Midbrain (tissue), 1 donor: Measurements from ENCODE around the gene ZNF853.
"Not testable (repeated sequence)": the region's sequence is repeated elsewhere in the genome, so short reads cannot be mapped to it uniquely, and the experiment has no call there.

Experiments
- DNase-seq: peaks from one replicate; lab custom pipeline; 2025; lab: John Stamatoyannopoulos, UW

ZNF853 gene

DNA sequence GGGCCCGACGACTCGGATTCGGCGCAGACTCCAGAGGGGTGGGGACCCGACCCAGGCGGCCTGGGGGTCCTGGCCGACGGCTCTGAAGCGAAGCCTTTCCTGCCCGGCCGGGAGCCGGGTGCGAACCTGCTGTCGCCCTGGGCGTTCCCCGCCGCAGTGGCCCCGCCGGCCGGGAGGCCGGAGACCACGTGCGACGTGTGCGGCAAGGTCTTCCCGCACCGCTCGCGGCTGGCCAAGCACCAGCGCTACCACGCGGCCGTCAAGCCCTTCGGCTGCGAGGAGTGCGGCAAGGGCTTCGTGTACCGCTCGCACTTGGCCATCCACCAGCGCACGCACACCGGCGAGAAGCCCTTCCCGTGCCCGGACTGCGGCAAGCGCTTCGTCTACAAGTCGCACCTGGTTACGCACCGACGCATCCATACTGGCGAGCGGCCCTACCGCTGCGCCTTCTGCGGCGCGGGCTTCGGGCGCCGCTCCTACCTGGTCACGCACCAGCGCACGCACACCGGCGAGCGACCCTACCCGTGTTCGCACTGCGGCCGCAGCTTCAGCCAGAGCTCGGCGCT, 37.1 kb downstream of the ZNF853 start:
- DNase-seq: no peak

DNA sequence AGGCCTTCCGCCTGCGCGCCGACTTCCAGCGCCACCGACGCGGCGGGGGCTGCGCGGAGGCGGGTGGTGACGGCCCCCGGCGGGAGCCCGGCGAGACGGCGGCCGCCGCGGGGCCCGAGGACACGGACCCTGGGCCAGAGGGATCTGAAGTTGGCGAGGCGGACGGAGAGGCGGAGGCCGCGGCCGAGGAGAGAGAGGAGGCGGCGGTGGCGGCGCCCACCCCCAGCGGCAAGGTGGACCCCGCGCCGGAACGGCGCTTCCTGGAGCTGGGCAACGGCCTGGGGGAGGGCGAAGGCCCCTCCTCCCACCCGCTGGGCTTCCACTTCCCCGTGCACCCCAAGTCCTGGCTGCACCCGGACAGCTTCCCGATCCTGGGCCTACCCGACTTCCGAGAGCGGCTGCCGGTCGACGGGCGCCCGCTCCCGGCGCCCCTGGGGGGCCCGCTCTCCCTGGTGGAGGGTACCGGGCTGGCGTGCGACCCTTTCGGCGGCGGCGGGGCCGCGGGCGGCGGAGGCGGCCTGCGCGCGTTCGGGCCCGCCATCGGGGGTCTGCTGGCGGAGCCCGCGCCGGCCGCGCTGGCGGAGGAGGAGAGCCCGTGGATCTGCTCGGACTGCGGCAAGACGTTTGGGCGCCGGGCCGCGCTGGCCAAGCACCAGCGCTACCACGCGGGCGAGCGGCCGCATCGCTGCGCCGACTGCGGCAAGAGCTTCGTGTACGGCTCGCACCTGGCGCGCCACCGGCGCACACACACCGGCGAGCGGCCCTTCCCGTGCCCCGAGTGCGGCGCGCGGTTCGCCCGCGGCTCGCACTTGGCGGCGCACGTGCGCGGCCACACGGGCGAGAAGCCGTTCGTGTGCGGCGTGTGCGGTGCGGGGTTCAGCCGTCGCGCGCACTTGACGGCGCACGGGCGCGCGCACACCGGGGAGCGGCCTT, 37.9 kb downstream of the ZNF853 start:
- DNase-seq: no peak

DNA sequence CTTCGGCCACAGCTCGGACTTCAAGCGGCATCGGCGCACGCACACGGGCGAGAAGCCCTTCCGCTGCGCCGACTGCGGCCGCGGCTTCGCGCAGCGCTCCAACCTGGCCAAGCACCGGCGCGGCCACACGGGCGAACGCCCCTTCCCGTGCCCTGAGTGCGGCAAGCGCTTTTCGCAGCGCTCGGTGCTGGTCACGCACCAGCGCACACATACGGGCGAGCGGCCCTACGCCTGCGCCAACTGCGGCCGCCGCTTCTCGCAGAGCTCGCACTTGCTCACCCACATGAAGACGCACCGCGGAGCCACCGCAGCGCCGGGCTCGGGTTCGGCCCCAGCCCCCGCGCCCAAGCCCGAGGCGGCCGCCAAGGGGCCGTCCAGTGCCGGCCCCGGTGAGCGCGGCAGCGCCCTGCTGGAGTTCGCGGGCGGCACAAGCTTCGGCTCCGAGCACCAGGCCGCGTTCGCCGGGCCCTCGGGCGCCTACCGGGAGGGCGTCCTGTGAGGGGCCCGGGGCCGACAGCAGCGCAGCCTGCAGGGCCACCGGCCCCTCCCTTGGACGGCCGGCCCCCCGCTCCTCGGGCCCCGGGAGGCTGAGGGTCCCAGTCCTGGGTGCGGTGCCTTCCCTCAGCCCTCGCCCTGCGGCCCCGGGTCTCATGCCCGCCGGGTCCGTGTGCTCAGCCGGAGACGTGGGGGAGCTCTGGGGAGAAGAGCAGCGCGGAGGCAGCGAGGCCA, 38.9 kb downstream of the ZNF853 start:
- DNase-seq: no peak

DNA sequence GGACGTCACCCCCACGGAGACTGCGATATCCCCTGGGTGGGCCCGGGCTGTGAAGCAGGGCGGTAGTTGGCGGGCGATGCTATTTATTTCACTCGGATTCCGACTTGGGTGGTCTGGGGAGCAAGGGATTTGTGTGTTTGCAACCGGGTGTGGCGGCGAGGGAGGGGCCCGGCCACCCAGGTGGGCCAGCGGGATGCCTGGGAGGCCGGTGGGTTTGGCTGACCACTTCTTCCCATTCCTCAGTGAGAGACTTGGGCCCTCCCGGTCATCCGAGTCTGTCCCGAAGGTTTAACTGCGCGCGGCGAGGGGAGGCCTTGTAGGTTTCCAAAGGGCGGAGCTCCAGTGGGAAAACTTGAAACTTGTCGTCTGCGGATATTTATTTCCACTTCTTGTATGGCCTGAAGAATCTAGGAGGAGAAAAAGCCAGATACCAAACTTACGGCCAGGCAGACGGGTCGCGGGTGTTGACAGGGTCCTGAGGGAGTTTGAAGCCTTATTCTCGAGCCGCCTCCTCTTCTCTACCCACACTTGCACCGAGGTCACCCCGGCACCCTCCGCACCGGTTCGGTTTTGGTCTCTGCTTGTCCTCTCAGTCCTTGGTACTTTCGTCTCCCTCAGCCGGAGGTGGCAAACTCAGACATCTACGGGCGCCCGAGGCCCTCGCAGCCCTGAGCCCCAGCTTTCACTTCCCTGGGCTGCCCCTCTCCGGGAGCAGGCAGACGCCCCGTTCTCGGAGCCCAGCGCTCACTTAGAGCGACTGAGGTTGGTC, 39.6 kb downstream of the ZNF853 start:
- DNase-seq: no peak

DNA sequence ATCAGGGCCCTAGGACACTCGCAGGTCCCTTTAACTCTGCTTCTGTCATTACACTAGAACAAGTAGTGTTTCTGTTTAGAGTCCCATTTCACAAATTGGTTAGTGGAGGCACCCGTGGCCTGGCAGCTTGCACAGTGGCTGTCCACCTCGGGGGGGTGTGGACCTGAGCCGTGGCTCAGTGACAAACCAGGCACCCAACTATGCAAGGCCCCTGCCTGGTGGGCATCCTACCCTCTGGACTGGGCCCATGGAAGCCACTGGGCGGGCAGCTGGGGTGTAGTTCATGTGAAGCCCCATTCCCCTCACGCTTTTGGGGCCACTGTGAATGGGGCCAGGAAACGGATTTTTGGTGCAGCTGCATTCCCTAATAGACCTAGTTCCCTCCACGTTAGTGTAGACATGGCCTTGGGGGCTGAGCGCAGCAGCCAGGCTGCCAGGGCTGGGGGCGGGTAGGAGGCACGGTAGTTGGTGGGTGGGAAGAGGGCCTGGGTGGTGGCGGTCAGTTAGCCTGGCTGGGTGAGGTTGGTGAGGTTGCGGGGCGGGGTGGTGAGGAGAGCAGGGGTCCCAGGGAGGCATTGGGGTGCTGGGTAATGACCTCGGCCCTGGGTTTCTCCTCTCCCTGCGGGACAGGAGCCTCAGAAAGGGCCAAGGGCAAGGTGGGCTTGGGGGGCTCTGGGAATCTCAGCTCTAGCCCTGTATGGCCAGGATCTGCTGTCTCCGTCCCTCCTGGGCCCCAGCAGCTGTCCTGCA, 40.4 kb downstream of the ZNF853 start:
- no peak for DNase-seq

DNA sequence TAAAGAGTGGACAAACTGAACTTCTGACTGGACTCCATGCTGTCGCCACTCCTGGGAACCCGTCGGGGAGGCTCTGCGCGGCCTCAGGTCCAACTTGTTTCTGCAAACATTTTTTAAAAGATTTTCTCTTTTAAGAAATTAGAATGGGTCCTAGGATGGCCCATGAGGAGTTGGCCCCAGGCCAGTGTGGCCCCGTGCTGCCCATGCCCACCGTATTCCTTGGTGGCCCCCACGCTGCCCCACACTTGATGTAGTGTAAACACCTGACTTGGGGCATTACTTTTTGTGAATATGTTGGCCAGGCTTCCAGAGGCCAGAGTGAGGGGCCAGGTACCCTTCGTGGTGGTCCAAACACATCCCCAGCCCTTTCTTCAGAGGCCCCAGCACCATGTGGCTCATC, 41.0 kb downstream of the ZNF853 start:
- DNase-seq: no peak

DNA sequence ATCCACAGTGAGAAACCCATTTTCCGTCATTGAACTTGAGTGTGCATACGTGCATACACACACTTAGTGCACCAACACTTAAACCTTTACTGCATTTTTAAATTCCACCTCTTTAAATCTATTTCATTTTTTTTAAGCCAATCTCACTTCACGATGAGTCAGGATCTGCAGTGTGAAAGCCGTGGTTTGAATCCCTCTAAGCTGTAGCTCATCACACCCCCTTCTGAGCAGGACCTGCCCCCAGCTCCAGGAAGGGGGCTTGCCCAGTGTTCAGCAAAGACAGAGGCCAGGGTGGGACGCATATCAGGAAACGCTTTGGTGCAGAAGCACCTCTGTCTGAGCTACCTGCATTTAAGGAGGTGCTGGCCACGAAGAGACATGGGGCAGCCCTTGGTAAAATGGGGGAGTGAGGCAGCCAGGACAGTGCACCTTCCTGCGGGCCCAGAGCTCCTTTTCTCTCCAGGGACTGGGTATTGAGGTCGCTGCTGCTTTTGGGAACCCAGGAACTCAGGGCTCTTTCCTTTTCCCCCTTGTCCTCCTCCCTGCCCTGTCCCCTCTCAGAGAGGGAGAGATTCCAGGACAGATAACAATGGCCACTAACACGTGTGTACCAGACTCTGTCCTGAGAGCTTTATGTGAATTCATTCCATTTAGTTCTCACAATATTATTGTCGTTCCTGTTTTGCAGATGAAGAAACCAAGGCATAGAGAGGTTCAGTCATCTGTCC, 43.4 kb downstream of the ZNF853 start:
- no peak for DNase-seq

DNA sequence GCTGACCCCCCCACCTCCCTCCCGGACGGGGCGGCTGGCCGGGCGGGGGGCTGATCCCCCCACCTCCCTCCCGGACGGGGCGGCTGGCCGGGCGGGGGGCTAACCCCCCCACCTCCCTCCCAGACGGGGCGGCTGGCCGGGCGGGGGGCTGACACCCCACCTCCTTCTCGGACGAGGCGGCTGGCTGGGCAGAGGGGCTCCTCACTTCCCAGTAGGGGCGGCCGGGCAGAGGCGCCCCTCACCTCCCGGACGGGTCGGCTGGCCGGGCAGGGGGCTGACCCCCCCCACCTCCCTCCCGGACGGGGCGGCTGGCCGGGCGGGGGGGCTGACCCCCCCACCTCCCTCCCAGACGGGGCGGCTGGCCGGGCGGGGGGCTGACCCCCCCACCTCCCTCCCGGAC, 55.4 kb downstream of the ZNF853 start:
- DNase-seq: not testable (repeated sequence)
